SK-N-SH treated with all-trans-retinoic acid at 6 μM for 48 hours (cell line): ENCODE measurements around the gene TFRC.
"Not testable (repeated sequence)": the region's sequence is repeated elsewhere in the genome, so short reads cannot be mapped to it uniquely, and the experiment has no call there.

Source experiments
- ATAC-seq: fragments of 200-7000 bp; cut with Tn5 transposase; 3 replicates; pipeline ENCODE4 v1.9.1; 2020; ENCODE audit warnings: mild to moderate bottlenecking, moderate library complexity
- ARNTL ChIP-seq: fragments of 450-650 bp; formaldehyde crosslinking; IDR thresholded peaks from 2 replicates; pipeline ENCODE4 v1.5.0; 2020; ENCODE audit warnings: low read depth, mild to moderate bottlenecking, moderate library complexity, borderline replicate concordance
- BACH2 ChIP-seq: fragments of 250-450 bp; sonication (Bioruptor Pico); IDR thresholded peaks from 2 replicates; pipeline ENCODE4 v1.9.0; 2021; ENCODE audit warnings: mild to moderate bottlenecking, borderline replicate concordance
- CREB5 ChIP-seq: fragments of 250-450 bp; sonication (Bioruptor Pico); IDR thresholded peaks from 2 replicates; pipeline ENCODE4 v1.5.1; 2020; ENCODE audit warnings: low read depth, mild to moderate bottlenecking, moderate library complexity
- ESRRG ChIP-seq: fragments of 250-450 bp; sonication (Bioruptor Pico); IDR thresholded peaks from 2 replicates; pipeline ENCODE4 v1.6.1; 2021; ENCODE audit warnings: mild to moderate bottlenecking
- GLIS3 ChIP-seq: fragments of 250-450 bp; sonication (Bioruptor Pico); IDR thresholded peaks from 2 replicates; pipeline ENCODE4 v1.5.0; 2020; ENCODE audit warnings: mild to moderate bottlenecking, moderate library complexity
- ISL1 ChIP-seq: fragments of 250-450 bp; sonication (Bioruptor Pico); IDR thresholded peaks from 2 replicates; pipeline ENCODE4 v2.1.2; 2022; ENCODE audit warnings: mild to moderate bottlenecking, moderate library complexity
- POU6F1 ChIP-seq: fragments of 250-450 bp; sonication (Bioruptor Pico); IDR thresholded peaks from 2 replicates; pipeline ENCODE4 v1.8.0; 2021; ENCODE audit warnings: low read depth, mild to moderate bottlenecking, moderate library complexity, borderline replicate concordance
- PPARA ChIP-seq: fragments of 250-450 bp; sonication (Bioruptor Pico); IDR thresholded peaks from 2 replicates; pipeline ENCODE4 v1.5.0; 2020; ENCODE audit warnings: mild to moderate bottlenecking, borderline replicate concordance
- RARB ChIP-seq: fragments of 250-450 bp; sonication (Bioruptor Pico); IDR thresholded peaks from 2 replicates; pipeline ENCODE4 v1.8.0; 2021; ENCODE audit warnings: mild to moderate bottlenecking, moderate library complexity
- SNAI2 ChIP-seq: fragments of 250-450 bp; sonication (Bioruptor Pico); IDR thresholded peaks from 2 replicates; pipeline ENCODE4 v1.5.0; 2020; ENCODE audit warnings: mild to moderate bottlenecking, moderate library complexity
- TCF4 ChIP-seq: fragments of 250-450 bp; sonication (Bioruptor Pico); IDR thresholded peaks from 2 replicates; pipeline ENCODE4 v1.8.0; 2021; ENCODE audit warnings: mild to moderate bottlenecking, moderate library complexity, borderline replicate concordance
- TSHZ2 ChIP-seq: fragments of 250-450 bp; sonication (Bioruptor Pico); IDR thresholded peaks from 2 replicates; pipeline ENCODE4 v1.5.0; 2020; ENCODE audit warnings: mild to moderate bottlenecking, moderate library complexity
- ZC3H10 ChIP-seq: fragments of 250-450 bp; sonication (Bioruptor Pico); IDR thresholded peaks from 2 replicates; pipeline ENCODE4 v1.5.1; 2021; ENCODE audit warnings: mild to moderate bottlenecking, moderate library complexity
- ZFP3 ChIP-seq: fragments of 250-450 bp; sonication (Bioruptor Pico); IDR thresholded peaks from 2 replicates; pipeline ENCODE4 v1.5.0; 2020; ENCODE audit warnings: mild to moderate bottlenecking, moderate library complexity
- ZFP30 ChIP-seq: fragments of 450-650 bp; formaldehyde crosslinking; IDR thresholded peaks from 2 replicates; pipeline ENCODE4 v1.5.0; 2022; ENCODE audit warnings: mild to moderate bottlenecking, moderate library complexity
- ZNF565 ChIP-seq: fragments of 450-650 bp; formaldehyde crosslinking; conservative IDR thresholded peaks from 2 replicates; pipeline ENCODE4 v1.5.0; 2020; ENCODE audit warnings: low read depth, mild to moderate bottlenecking, moderate library complexity
- ZNF8 ChIP-seq: fragments of 450-650 bp; formaldehyde crosslinking; IDR thresholded peaks from 2 replicates; pipeline ENCODE4 v1.5.0; 2020; ENCODE audit warnings: mild to moderate bottlenecking, moderate library complexity

TFRC gene

DNA sequence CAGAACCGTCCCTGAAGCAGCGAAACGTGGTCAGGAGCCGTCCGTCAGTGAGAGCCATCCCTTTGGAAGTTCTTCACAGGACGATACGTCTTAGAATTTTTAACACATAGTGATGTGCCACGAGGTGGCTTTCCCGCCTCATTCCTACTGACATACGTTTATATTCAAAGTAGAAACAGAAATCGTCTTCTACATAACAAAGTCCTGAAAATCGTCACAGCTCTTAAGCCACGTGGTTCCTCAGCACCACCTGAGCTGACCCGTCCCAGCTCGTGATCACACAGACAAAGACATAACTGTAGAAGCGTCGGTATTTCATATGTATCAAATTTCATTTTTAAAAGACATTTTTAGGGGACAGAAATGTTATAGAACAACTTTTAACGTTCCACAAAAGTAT is 73.5 kb downstream of the TFRC start (continued):
- TF ChIP-seq ISL1 (CRISPR knock-in tag): no peak
- TF ChIP-seq ZFP30 (CRISPR knock-in tag): no peak
- TF ChIP-seq ZNF565: no peak
- no peak for TF ChIP-seq POU6F1 (CRISPR knock-in tag)
- no peak for TF ChIP-seq BACH2 (CRISPR knock-in tag)
- no peak for TF ChIP-seq GLIS3 (CRISPR knock-in tag)

- ATAC-seq: no peak
- TF ChIP-seq TCF4 (no peak), ZFP3 (CRISPR knock-in tag) (no peak), ZNF565 (no peak), ESRRG (no peak), ZC3H10 (CRISPR knock-in tag) (no peak), ARNTL (CRISPR knock-in tag) (no peak)
- TF ChIP-seq, all 23 proteins: peak for 0
Measured at GRCh38 chr3:196007744-196008335, 74.0 kb downstream of the TFRC start.

DNA sequence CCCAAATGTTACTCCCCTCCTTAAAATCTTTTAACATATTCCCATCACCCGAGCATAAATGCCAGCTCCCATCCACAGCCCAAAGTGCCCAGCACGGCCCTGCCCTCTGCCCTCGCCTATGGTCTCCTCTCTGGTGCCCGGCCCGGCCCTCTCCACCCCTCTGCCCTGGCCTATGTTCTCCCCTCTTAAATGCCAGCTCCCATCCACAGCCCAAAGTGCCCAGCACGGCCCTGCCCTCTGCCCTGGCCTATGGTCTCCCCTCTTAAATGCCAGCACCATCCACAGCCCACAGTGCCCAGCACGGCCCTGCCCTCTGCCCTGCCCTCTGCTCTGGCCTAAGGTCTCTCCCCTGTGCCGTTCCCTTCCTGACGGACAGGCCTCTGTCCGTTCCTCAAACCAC is 76.6 kb downstream of the TFRC start:
- not testable (repeated sequence) for ATAC-seq

GRCh38 chr3:196004359-196005052 is 77.4 kb downstream of the TFRC start:
- ATAC-seq: not testable (repeated sequence)

- ATAC-seq: no peak
- TF ChIP-seq ZC3H10 (CRISPR knock-in tag) (no peak), TSHZ2 (CRISPR knock-in tag) (no peak), GLIS3 (CRISPR knock-in tag) (no peak), RARB (CRISPR knock-in tag) (no peak)
Measured at GRCh38 chr3:196003611-196004010, 78.3 kb downstream of the TFRC start.

DNA sequence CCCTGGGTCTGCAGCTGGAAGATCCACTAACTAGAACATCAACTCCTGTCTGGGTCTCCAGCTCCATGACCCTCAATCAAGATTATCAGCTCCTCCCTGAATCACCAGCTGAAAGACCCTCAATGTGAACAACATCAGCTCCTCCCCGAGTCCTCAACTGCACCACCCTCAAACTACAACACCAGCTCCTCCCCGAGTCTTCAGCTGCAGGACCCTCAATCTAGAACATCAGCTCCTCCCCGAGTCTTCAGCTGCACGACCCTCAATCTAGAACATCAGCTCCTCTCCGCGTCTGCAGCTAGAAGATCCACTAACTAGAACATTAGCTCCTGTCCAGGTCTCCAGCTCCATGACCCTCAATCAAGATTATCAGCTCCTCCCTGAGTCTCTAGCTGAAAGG is 79.2 kb downstream of the TFRC start:
- ATAC-seq: not testable (repeated sequence)

DNA sequence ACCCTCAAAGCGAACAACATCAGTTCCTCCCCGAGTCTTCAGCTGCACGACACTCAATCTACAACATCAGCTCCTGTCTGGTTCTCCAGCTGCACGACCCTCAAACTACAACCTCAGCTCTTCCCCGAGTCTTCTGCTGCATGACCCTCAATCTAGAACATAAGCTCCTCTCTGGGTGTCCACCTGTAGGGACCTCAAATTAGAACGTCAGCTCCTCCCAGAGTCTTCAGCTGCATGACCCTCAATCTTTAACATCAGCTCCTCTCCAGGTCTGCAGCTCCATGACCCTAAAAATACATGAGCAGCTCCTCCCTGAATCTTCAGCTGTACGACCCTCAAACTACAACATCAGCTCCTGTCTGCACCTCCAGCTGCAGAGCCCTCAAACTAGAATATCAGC is 80.7 kb downstream of the TFRC start:
- not testable (repeated sequence) for ATAC-seq

GRCh38 chr3:196000360-196000950 is 81.4 kb downstream of the TFRC start:
- ATAC-seq: not testable (repeated sequence)

DNA sequence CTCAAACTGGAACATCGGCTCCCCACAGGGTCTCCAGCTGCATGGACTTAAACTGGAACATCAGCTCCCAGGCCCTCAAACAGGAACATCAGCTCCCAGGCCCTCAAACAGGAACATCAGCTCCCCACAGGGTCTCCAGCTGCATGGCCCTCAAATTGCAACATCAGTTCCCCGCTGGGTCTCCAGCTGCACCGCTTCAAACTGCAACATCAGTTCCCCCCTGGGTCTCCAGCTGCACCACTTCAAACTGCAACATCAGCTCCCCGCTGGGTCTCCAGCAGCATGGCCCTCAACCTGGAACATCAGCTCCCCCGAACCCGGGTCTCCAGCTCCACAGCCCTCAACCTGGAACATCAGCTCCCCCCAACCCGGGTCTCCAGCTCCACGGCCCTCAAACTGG is 82.0 kb downstream of the TFRC start:
- no peak for ATAC-seq
- TF ChIP-seq BACH2 (CRISPR knock-in tag): no peak
- no peak for TF ChIP-seq TSHZ2 (CRISPR knock-in tag)
- TF ChIP-seq SNAI2 (CRISPR knock-in tag): no peak
- no peak for TF ChIP-seq ZNF8 (CRISPR knock-in tag)
- TF ChIP-seq PPARA (CRISPR knock-in tag): no peak
- TF ChIP-seq TCF4: no peak
- TF ChIP-seq CREB5 (CRISPR knock-in tag): no peak
- TF ChIP-seq ZC3H10 (CRISPR knock-in tag): no peak
